Lung (tissue), 12 donors: ENCODE results near the gene HIP1R. TPM values are rescaled to one million over a fixed set of nuclear protein-coding genes. Genes with fewer than 3 reads are reported as not detected.
"Not testable (repeated sequence)": the region's sequence is repeated elsewhere in the genome, so short reads cannot be mapped to it uniquely, and the experiment has no call there.

ENCODE experiments used
- ATAC-seq: fragments of 200-7000 bp; cut with Tn5 transposase; one replicate; pipeline ENCODE4 v1.9.1; 2020; ENCODE audit warnings: moderate number of reproducible peaks; ENCODE audit not compliant: insufficient read depth, low FRiP score
- DNase-seq, 3 donors: peaks; one replicate each; pipeline ENCODE4 v3.0.0-alpha.2; 2013 to 2017
- H3K27ac ChIP-seq, 2 donors: one replicate each; pipeline ENCODE4 v1.5.1; 2013; ENCODE audit warnings: mild to moderate bottlenecking in 2 of 2, moderate library complexity in 2 of 2, control low read depth in 1 of 2, inconsistent platforms in 1 of 2, low read depth in 1 of 2, low read length in 1 of 2
- H3K27me3 ChIP-seq, 3 donors: one replicate each; pipeline ENCODE4 v1.5.1; 2013; ENCODE audit warnings: low read length in 2 of 3; ENCODE audit not compliant: control insufficient read depth in 3 of 3, insufficient read depth in 3 of 3
- H3K36me3 ChIP-seq, 4 donors: one replicate each; pipeline ENCODE4 v1.5.1; 2013; ENCODE audit warnings: low read length in 4 of 4, mild to moderate bottlenecking in 1 of 4, moderate library complexity in 1 of 4; ENCODE audit not compliant: control insufficient read depth in 4 of 4, insufficient read depth in 4 of 4
- H3K4me1 ChIP-seq, 5 donors: one replicate each; pipeline ENCODE4 v1.5.1; 2013; ENCODE audit warnings: low read length in 5 of 5, mild to moderate bottlenecking in 2 of 5, moderate library complexity in 1 of 5; ENCODE audit not compliant: control insufficient read depth in 5 of 5, insufficient read depth in 5 of 5
- H3K4me3 ChIP-seq: one replicate; pipeline ENCODE4 v1.5.1; 2013; ENCODE audit warnings: mild to moderate bottlenecking, control low read depth, moderate library complexity
- H3K9ac ChIP-seq, 2 donors: one replicate each; pipeline ENCODE4 v1.5.1; 2013; ENCODE audit warnings: low read length in 2 of 2, control low read depth in 1 of 2; ENCODE audit not compliant: insufficient read depth in 1 of 2
- H3K9me3 ChIP-seq, 4 donors: one replicate each; pipeline ENCODE4 v1.5.1; 2013; ENCODE audit warnings: low read length in 3 of 4, mild to moderate bottlenecking in 1 of 4, moderate library complexity in 1 of 4; ENCODE audit not compliant: control insufficient read depth in 4 of 4, insufficient read depth in 3 of 4
- WGBS, 2 donors: extraction: QIAGEN DNeasy Blood & Tissue Kit; methylation state at CpG; one replicate each; pipeline ENCODE4 v1.1.7; 2013; 5-methylcytosine and 5-hydroxymethylcytosine counted together
- polyA plus RNA-seq, 2 donors: library from polyadenylated mRNA; stranded (reverse); fragments of 200-250 nt; gene quantifications; one replicate each; pipeline ENCODE4 v1.2.1, GENCODE V29; 2013
- total RNA-seq, 2 donors: library from RNA; depleted of rRNA in 1 of 2; stranded (reverse); fragments of >200 nt in 1 of 2; gene quantifications; one replicate each; pipeline ENCODE4 v1.2.1, GENCODE V29; 2014 to 2021
- TF ChIP-seq, protein P1 (sequence below): IDR thresholded peaks from 2 replicates; pipeline ENCODE4 v1.5.1; 2012; ENCODE audit warnings: mild to moderate bottlenecking; ENCODE audit errors: control extremely low read depth, extremely low read depth
- donor health status: control.
- donor health status: control.
- donor health status: Bipolar disorder and iron deficiency.
- donor health status: healthy.
- donor health status: DM: yes; HTN: yes; CAD: no.

HIP1R gene
- total and polyA plus RNA-seq, 4 donors = 33.8 to 56.3 (median 35.4) TPM

DNA sequence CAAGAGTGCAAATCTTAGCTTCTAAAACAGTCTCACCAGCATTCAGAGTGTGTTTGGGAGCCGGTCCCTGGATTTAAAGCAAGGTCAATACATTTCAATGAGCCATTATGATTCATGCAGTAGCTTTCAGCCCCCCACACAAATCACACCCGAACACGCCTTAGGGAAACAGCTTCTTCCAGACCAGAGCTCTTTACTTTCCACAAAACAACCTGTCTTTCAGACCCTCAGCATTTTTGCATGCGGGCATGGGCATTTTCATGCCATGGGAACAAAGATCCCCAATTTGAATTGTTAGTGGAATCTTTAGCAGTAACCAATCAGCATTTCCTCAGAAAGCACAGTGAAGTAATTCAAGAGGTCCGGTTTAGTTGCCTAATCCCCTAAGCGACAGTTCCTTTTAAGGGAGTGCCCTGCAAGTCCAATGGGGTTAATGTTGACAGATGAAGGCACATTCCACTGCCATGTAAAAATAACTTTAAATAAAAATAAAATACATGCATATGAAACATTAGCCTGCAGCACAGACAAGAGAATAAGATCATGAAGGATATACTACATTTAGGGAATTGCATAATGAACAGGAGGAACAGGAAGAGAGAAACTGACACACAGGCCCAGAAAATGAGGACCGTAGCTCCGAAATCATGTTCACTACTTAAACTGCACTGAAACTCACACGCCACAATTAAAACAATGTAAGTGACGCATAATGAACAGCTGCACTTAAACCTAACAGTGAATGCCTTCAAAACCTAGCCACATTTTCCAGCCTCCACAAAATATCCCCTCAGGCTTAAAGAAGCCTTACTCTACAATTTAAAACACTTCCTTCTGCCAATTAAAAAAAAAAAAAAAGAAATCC lies 56.6 kb downstream of the HIP1R start:
- TF ChIP-seq, protein P1, sequence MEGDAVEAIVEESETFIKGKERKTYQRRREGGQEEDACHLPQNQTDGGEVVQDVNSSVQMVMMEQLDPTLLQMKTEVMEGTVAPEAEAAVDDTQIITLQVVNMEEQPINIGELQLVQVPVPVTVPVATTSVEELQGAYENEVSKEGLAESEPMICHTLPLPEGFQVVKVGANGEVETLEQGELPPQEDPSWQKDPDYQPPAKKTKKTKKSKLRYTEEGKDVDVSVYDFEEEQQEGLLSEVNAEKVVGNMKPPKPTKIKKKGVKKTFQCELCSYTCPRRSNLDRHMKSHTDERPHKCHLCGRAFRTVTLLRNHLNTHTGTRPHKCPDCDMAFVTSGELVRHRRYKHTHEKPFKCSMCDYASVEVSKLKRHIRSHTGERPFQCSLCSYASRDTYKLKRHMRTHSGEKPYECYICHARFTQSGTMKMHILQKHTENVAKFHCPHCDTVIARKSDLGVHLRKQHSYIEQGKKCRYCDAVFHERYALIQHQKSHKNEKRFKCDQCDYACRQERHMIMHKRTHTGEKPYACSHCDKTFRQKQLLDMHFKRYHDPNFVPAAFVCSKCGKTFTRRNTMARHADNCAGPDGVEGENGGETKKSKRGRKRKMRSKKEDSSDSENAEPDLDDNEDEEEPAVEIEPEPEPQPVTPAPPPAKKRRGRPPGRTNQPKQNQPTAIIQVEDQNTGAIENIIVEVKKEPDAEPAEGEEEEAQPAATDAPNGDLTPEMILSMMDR = no peak
- DNase-seq (peak in 2 of 3 donors; percentile 63 to 66), ATAC-seq (no peak)
- peak overlapping the region; percentile 28 to 90 for H3K27ac ChIP-seq
- WGBS, 2 donors = 26 to 29% methylated on average over 10 of the region's 10 CpGs
- no peaks in the 10 kb centered on the region for H3K9me3 ChIP-seq
- H3K4me1 ChIP-seq = peaks cover 23 to 55% (median 37%) of the 10 kb centered on the region in 5 donors
- H3K36me3 ChIP-seq = no peaks in the 10 kb centered on the region
- H3K4me3 ChIP-seq = no peak overlapping the region
- H3K27me3 ChIP-seq = no peaks in the 10 kb centered on the region
- no peak overlapping the region for H3K9ac ChIP-seq

DNA sequence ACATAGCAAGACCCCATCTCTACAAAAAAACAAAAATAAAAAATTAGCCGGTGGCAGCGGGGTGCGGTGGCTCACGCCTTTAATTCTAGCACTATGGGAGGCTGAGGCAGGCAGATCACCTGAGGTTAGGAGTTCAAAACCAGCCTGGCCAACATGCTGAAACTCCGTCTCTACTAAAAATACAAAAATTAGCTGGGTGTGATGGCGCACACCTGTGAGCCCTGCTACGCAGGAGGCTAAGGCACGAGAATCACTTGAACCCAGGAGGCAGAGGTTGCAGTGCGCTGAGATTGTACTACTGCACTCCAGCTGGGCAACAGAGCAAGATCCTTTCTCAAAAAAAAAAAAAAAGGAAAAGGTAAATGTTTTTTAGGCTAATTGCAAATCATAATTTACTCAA lies 57.5 kb downstream of the HIP1R start:
- ATAC-seq, H3K27me3 ChIP-seq, H3K9ac ChIP-seq, H3K9me3 ChIP-seq, H3K4me3 ChIP-seq, H3K36me3 ChIP-seq, DNase-seq: not testable (repeated sequence)
- Histone ChIP-seq H3K4me1 (peaks cover 17 to 53% (median 32%) of the 10 kb centered on the region in 5 donors), H3K27ac (peak overlapping the region in 1 of 2 donors; percentile 77)
- 95% methylated on average over 9 of the region's 9 CpGs for WGBS, 2 donors

DNA sequence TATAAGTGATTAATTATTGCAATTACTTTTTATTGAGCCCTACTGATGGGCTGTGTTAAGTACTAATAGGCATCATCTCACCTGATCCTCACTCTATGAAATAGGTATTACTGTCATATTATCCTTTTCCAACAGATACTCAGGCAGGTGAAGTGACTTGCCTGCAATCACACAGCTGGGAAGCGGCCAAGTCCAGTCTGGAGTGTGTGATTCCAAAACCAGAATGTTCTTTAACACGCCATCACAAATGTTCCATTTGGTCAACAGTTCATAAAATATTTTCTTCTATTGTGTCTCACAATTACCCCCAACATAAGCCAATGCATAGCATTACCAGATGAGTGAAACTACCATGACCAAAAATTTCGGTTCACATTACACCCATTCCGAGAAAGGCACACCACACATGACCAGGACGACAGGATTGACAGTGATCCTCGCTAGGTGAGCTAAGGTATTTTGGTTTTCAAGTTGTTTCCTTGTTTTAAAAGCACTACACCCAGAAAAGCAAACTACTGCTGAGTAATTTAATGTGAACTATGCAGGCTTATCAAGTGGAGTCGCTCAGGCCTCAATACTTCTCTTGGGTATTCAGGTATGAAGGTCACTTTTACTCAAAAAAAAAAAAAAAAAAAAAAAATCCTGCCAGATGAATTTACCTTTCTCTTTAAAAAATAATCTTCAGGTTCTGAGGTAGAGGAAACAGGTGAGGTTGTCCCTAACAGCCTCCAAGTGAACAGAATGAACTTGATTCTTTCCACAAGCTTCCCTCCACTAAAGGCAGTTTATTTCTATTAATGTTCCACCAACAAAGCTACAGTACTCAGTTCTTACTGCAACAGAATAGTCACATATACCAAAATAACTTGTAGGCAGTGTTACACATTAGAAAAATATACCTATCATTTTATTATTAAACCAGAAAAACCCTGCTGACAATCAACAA lies 58.2 kb downstream of the HIP1R start:
- TF ChIP-seq, protein P1 = no peak
- Histone ChIP-seq H3K4me1 (peaks cover 15 to 45% (median 27%) of the 10 kb centered on the region in 5 donors), H3K27me3 (no peaks in the 10 kb centered on the region), H3K36me3 (no peaks in the 10 kb centered on the region), H3K27ac (peak overlapping the region; percentile 53 to 79), H3K4me3 (no peak overlapping the region), H3K9ac (peak overlapping the region in 1 of 2 donors; percentile 65), H3K9me3 (no peaks in the 10 kb centered on the region)
- ATAC-seq (peak; percentile 15), DNase-seq (peak in 1 of 3 donors; percentile 52)
- WGBS, 2 donors = 70 to 89% methylated on average over 7 of the region's 7 CpGs
